Measurements from ENCODE around the gene CCDC177.

DNA sequence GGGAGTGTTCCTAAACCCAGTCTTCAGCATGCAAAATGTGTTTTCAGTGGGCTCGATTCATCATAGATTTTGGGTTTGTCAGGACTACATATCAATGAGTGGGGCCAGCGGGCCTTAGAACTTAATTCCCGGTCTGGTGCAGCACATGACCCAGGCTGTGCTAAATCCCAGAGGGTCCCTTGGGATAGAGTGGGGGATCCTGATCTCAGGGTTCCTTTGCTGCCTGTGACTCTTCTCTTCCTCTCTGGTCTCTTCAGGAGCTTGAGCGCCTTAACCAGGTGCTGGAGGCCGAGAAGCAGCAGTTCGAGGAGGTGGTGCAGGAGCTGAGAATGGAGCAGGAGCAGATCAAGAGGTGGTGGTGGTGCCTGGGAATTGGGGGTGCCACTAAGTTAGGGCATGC, 52.6 kb downstream of the CCDC177 start:
- TF ChIP-seq, protein P1, sequence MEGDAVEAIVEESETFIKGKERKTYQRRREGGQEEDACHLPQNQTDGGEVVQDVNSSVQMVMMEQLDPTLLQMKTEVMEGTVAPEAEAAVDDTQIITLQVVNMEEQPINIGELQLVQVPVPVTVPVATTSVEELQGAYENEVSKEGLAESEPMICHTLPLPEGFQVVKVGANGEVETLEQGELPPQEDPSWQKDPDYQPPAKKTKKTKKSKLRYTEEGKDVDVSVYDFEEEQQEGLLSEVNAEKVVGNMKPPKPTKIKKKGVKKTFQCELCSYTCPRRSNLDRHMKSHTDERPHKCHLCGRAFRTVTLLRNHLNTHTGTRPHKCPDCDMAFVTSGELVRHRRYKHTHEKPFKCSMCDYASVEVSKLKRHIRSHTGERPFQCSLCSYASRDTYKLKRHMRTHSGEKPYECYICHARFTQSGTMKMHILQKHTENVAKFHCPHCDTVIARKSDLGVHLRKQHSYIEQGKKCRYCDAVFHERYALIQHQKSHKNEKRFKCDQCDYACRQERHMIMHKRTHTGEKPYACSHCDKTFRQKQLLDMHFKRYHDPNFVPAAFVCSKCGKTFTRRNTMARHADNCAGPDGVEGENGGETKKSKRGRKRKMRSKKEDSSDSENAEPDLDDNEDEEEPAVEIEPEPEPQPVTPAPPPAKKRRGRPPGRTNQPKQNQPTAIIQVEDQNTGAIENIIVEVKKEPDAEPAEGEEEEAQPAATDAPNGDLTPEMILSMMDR (IDR thresholded peaks at IDR 0.05; ENCODE audit: control extremely low read depth in 1 of 3, insufficient read depth in 1 of 3, low read depth in 1 of 3, low read length in 3 of 3), result no peak
- TF ChIP-seq, protein P2, sequence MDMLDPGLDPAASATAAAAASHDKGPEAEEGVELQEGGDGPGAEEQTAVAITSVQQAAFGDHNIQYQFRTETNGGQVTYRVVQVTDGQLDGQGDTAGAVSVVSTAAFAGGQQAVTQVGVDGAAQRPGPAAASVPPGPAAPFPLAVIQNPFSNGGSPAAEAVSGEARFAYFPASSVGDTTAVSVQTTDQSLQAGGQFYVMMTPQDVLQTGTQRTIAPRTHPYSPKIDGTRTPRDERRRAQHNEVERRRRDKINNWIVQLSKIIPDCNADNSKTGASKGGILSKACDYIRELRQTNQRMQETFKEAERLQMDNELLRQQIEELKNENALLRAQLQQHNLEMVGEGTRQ (IDR thresholded peaks at IDR 0.05; ENCODE audit: low read length), result no peak
- TF ChIP-seq RAD21 (IDR thresholded peaks at IDR 0.05 in 1 of 2, conservative IDR thresholded peaks at IDR 0.05 in 1 of 2; ENCODE audit: low read depth in 2 of 2, low read length in 2 of 2) (no peak), FOSL1 (IDR thresholded peaks at IDR 0.05; ENCODE audit: insufficient read depth, low read depth, low read length) (no peak), POLR2AphosphoS5 (IDR thresholded peaks at IDR 0.05; ENCODE audit: low read depth, low read length) (no peak), CREB1 (IDR thresholded peaks at IDR 0.05) (no peak), SAP30 (IDR thresholded peaks at IDR 0.05; ENCODE audit: insufficient read depth, insufficient replicate concordance, low read length) (no peak), HDAC2 (IDR thresholded peaks at IDR 0.05; ENCODE audit: borderline replicate concordance in 1 of 2, low read depth in 2 of 2, low read length in 2 of 2) (no peak), YY1 (IDR thresholded peaks at IDR 0.05; ENCODE audit: low read depth, low read length) (no peak), SIN3A (conservative IDR thresholded peaks at IDR 0.05 in 1 of 2, IDR thresholded peaks at IDR 0.05 in 1 of 2; ENCODE audit: low read depth in 1 of 2, low read length in 2 of 2) (no peak), EP300 (IDR thresholded peaks at IDR 0.05; ENCODE audit: borderline replicate concordance in 1 of 2, low read depth in 2 of 2, low read length in 2 of 2) (no peak)
- TF ChIP-seq, protein P3, sequence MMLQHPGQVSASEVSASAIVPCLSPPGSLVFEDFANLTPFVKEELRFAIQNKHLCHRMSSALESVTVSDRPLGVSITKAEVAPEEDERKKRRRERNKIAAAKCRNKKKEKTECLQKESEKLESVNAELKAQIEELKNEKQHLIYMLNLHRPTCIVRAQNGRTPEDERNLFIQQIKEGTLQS (IDR thresholded peaks at IDR 0.05; ENCODE audit: insufficient read depth, low read depth, low read length), result no peak
